RKO (cell line): ENCODE measurements around the gene PHF1.
"Not testable (repeated sequence)": the region's sequence is repeated elsewhere in the genome, so short reads cannot be mapped to it uniquely, and the experiment has no call there.

Experiments
- DNase-seq: peaks from one replicate; pipeline ENCODE4 v3.0.0-alpha.2; 2016; ENCODE audit warnings: low spot score

Gene PHF1

GRCh38 chr6:33410711-33411631 lies at the start of gene PHF1:
TSS of gene PHF1 (plus strand) at chr6:33411014. CDS start at chr6:33412264, 1,250 bp downstream.
- DNase-seq, result peak; percentile 79

- DNase-seq, result not testable (repeated sequence)
Observed at GRCh38 chr6:33363486-33363885, 47.3 kb upstream of the PHF1 start.

- peak; percentile 13 for DNase-seq
Observed at GRCh38 chr6:33364475-33365205, 46.2 kb upstream of the PHF1 start.

- DNase-seq, result not testable (repeated sequence)
Observed at GRCh38 chr6:33365206-33365971, 45.4 kb upstream of the PHF1 start.

- no peak for DNase-seq
Observed at GRCh38 chr6:33367009-33367714, 43.7 kb upstream of the PHF1 start.

GRCh38 chr6:33367715-33368025 lies 43.1 kb upstream of the PHF1 start:
- DNase-seq, result not testable (repeated sequence)

GRCh38 chr6:33371901-33372300 lies 38.9 kb upstream of the PHF1 start:
- DNase-seq, result not testable (repeated sequence)

- no peak for DNase-seq
Observed at GRCh38 chr6:33372526-33373123, 38.2 kb upstream of the PHF1 start.

GRCh38 chr6:33373960-33374910 lies 36.6 kb upstream of the PHF1 start:
- no peak for DNase-seq

- no peak for DNase-seq
Observed at GRCh38 chr6:33375143-33375671, 35.6 kb upstream of the PHF1 start.

GRCh38 chr6:33377171-33377570 lies 33.6 kb upstream of the PHF1 start:
- no peak for DNase-seq

GRCh38 chr6:33379184-33379583 lies 31.6 kb upstream of the PHF1 start:
- DNase-seq, result not testable (repeated sequence)

GRCh38 chr6:33380272-33380981 lies 30.4 kb upstream of the PHF1 start:
- DNase-seq, result no peak

GRCh38 chr6:33383427-33384185 lies 27.2 kb upstream of the PHF1 start:
- no peak for DNase-seq

- peak; percentile 81 for DNase-seq
Observed at GRCh38 chr6:33384581-33385020, 26.2 kb upstream of the PHF1 start.

GRCh38 chr6:33390173-33390572 lies 20.6 kb upstream of the PHF1 start:
- DNase-seq, result no peak

GRCh38 chr6:33390767-33391277 lies 20.0 kb upstream of the PHF1 start:
- DNase-seq, result no peak

- peak; percentile 99 for DNase-seq
Observed at GRCh38 chr6:33391278-33391921, 19.4 kb upstream of the PHF1 start, which contains the start of gene KIFC1. TSS of gene KIFC1 (plus strand) at chr6:33391823. CDS start at chr6:33391986, 163 bp downstream.
